ENCODE data around the gene OR5H14.
"Not testable (repeated sequence)": the region's sequence is repeated elsewhere in the genome, so short reads cannot be mapped to it uniquely, and the experiment has no call there.

OR5H14 gene

GRCh38 chr3:98147179-98147578 lies at the start of gene OR5H14:
Gene OR5H14 (plus strand): TSS chr3:98147479. CDS start chr3:98149386, 1,907 bp downstream.
- no peak for DNase-seq

- no peak for DNase-seq
Observed at GRCh38 chr3:98099848-98100247, 47.4 kb upstream of the OR5H14 start.

GRCh38 chr3:98108162-98108561 lies 39.1 kb upstream of the OR5H14 start:
- DNase-seq: no peak

GRCh38 chr3:98109807-98110549 lies 37.3 kb upstream of the OR5H14 start:
- no peak for DNase-seq

GRCh38 chr3:98110550-98110908 lies 36.8 kb upstream of the OR5H14 start:
- DNase-seq: no peak

- DNase-seq: no peak
Observed at GRCh38 chr3:98114264-98114663, 33.0 kb upstream of the OR5H14 start.

GRCh38 chr3:98115717-98116116 lies 31.6 kb upstream of the OR5H14 start:
- no peak for DNase-seq

- no peak for DNase-seq
Observed at GRCh38 chr3:98130421-98130820, 16.9 kb upstream of the OR5H14 start, which contains the start of gene OR5H1. Gene OR5H1 (plus strand): TSS chr3:98130721. CDS start chr3:98132698, 1,977 bp downstream.

GRCh38 chr3:98136631-98137030 lies 10.6 kb upstream of the OR5H14 start:
- no peak for DNase-seq

- not testable (repeated sequence) for DNase-seq
Observed at GRCh38 chr3:98137826-98138557, 9.3 kb upstream of the OR5H14 start.

- DNase-seq: no peak
Observed at GRCh38 chr3:98140531-98140930, 6.7 kb upstream of the OR5H14 start.

GRCh38 chr3:98148751-98149150 lies 1.5 kb downstream of the OR5H14 start:
- DNase-seq: no peak

- not testable (repeated sequence) for DNase-seq
Observed at GRCh38 chr3:98149456-98149855, 2.2 kb downstream of the OR5H14 start.

- no peak for DNase-seq
Observed at GRCh38 chr3:98151241-98151640, 4.0 kb downstream of the OR5H14 start.

- DNase-seq: no peak
Observed at GRCh38 chr3:98166396-98166795, 19.1 kb downstream of the OR5H14 start, which contains the start of gene OR5H15. Gene OR5H15 (plus strand): TSS chr3:98166696. CDS start chr3:98168700, 2,004 bp downstream.

GRCh38 chr3:98171071-98171470 lies 23.8 kb downstream of the OR5H14 start:
- DNase-seq: no peak

- no peak for DNase-seq
Observed at GRCh38 chr3:98172621-98173020, 25.3 kb downstream of the OR5H14 start.

GRCh38 chr3:98180319-98180890 lies 33.1 kb downstream of the OR5H14 start:
- DNase-seq: no peak

GRCh38 chr3:98182196-98182595 lies 34.9 kb downstream of the OR5H14 start:
- no peak for DNase-seq

GRCh38 chr3:98185180-98185579 lies 37.9 kb downstream of the OR5H14 start:
- DNase-seq: no peak

- no peak for DNase-seq
Observed at GRCh38 chr3:98188545-98188944, 41.3 kb downstream of the OR5H14 start.

GRCh38 chr3:98190911-98191310 lies 43.6 kb downstream of the OR5H14 start:
- DNase-seq: not testable (repeated sequence)

- not testable (repeated sequence) for DNase-seq
Observed at GRCh38 chr3:98196293-98196692, 49.0 kb downstream of the OR5H14 start.

GRCh38 chr3:98199020-98199419 lies 51.7 kb downstream of the OR5H14 start:
- no peak for DNase-seq
